Measurements from ENCODE around the gene HIGD1A.

DNA sequence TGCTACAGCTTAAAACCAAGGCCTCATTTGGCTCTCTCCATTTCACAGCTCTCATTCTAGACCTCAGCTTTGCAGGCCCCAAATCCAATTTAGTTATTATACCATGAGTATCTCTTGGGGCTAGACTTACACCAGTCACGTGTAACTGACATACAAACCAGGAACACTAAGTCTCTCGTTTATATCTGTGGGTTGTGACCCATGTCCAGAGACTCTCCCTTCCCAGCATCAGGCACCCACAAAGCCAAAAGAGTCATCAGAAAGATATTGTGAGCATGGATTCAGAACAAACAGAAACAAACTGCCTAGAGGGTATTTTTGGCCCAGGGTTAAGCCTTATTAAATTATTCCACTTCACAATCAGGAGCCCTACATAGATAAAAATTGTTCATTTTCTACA is 25.6 kb downstream of the HIGD1A start:
- TF ChIP-seq POLR2AphosphoS5 (IDR thresholded peaks at IDR 0.05; ENCODE audit: low read depth, low read length) (no peak), POLR2A (IDR thresholded peaks at IDR 0.05; ENCODE audit: low read depth, low read length) (no peak)
